ENCODE results near the gene STBD1.

GRCh38 chr4:76308548-76308947, 2.0 kb downstream of the STBD1 start:
- TF ChIP-seq POLR2A (IDR thresholded peaks at IDR 0.05) (no peak), CTCF (IDR thresholded peaks at IDR 0.05) (no peak), POLR2AphosphoS5 (IDR thresholded peaks at IDR 0.05) (no peak)
